Fibroblast of lung (primary cell): ENCODE measurements around the gene MTOR. TPM values are rescaled to one million over a fixed set of nuclear protein-coding genes. Genes with fewer than 3 reads are reported as not detected.

Experiments used
- DNase-seq, 2 donors: peaks; one replicate each; pipeline versions ENCODE4 v3.0.0 to v3.0.0-alpha.2; 2010; ENCODE audit warnings: low read depth in 2 of 2
- H2AFZ ChIP-seq: 2 replicates; pipeline ENCODE4 v1.5.1; 2012; ENCODE audit warnings: low read length, control low read depth, inconsistent platforms
- H3K27ac ChIP-seq: 2 replicates; pipeline ENCODE4 v1.5.1; 2011; ENCODE audit warnings: low read length, control low read depth; ENCODE audit not compliant: insufficient read depth
- H3K27me3 ChIP-seq: 2 replicates; pipeline ENCODE4 v1.5.1; 2011; ENCODE audit warnings: mild to moderate bottlenecking, low read length; ENCODE audit not compliant: control insufficient read depth, insufficient read depth
- H3K36me3 ChIP-seq: 2 replicates; pipeline ENCODE4 v1.5.1; 2011; ENCODE audit warnings: low read length; ENCODE audit not compliant: control insufficient read depth, insufficient read depth
- H3K4me1 ChIP-seq: 2 replicates; pipeline ENCODE4 v1.5.1; 2011; ENCODE audit warnings: low read length; ENCODE audit not compliant: control insufficient read depth, insufficient read depth; ENCODE audit errors: extremely low read depth
- H3K4me2 ChIP-seq: 2 replicates; pipeline ENCODE4 v1.5.1; 2011; ENCODE audit warnings: low read length, control low read depth; ENCODE audit not compliant: insufficient read depth; ENCODE audit errors: extremely low read depth
- H3K4me3 ChIP-seq, 4 experiments: fragments of 200-600 bp in 1 of 4; sonication (generic) in 1 of 4; replicated peaks in 1 of 4; 2 replicates each; pipeline ENCODE4 v1.5.1; 2011 to 2016; ENCODE audit warnings: low read length in 4 of 4, low read depth in 3 of 4, mild to moderate bottlenecking in 3 of 4, control low read depth in 2 of 4, inconsistent platforms in 1 of 4, mixed read lengths in 1 of 4; ENCODE audit not compliant: insufficient read depth in 1 of 4; ENCODE audit errors: control extremely low read depth in 1 of 4
- H3K79me2 ChIP-seq: 2 replicates; pipeline ENCODE4 v1.5.1; 2012; ENCODE audit warnings: mild to moderate bottlenecking, low read length, inconsistent platforms; ENCODE audit not compliant: control insufficient read depth, insufficient read depth
- H3K9ac ChIP-seq: 2 replicates; pipeline ENCODE4 v1.5.1; 2011; ENCODE audit warnings: mild to moderate bottlenecking, low read length, control low read depth; ENCODE audit not compliant: insufficient read depth
- H3K9me3 ChIP-seq: 2 replicates; pipeline ENCODE4 v1.5.1; 2012; ENCODE audit warnings: low read depth, low read length; ENCODE audit not compliant: control insufficient read depth, insufficient read depth
- H4K20me1 ChIP-seq: 2 replicates; pipeline ENCODE4 v1.5.1; 2011; ENCODE audit warnings: low read length; ENCODE audit not compliant: control insufficient read depth, insufficient read depth; ENCODE audit errors: extremely low read depth
- EZH2 ChIP-seq: IDR thresholded peaks from 2 replicates; pipeline ENCODE4 v1.5.1; 2012; ENCODE audit warnings: low read length, control low read depth, mild to moderate bottlenecking; ENCODE audit errors: missing control alignments
- polyA plus RNA-seq, 2 donors: library from polyadenylated mRNA; depleted of rRNA in 1 of 2; stranded (reverse) in 1 of 2; unstranded in 1 of 2; fragments of >200 nt; gene quantifications; 2 replicates each; pipeline ENCODE4 v1.2.1, GENCODE V29; 2011 to 2012; ENCODE audit warnings: missing spikeins in 1 of 2
- total RNA-seq: library from RNA; depleted of rRNA; stranded (reverse); fragments of >200 nt; gene quantifications from 2 replicates; pipeline ENCODE4 v1.2.1, GENCODE V29; 2014
- TF ChIP-seq, protein P1 (sequence below), 2 donors: IDR thresholded peaks in 1 of 2; conservative IDR thresholded peaks in 1 of 2; 1 replicate in 1 of 2; 2 replicates in 1 of 2; pipeline ENCODE4 v1.5.1; 2011 to 2012; ENCODE audit warnings: low read length in 2 of 2, control low read depth in 1 of 2, inconsistent platforms in 1 of 2, low read depth in 1 of 2, mild to moderate bottlenecking in 1 of 2

The MTOR gene
- total and polyA plus RNA-seq, 2 donors (not counting 1 experiment from before 2014, with no cell fraction given), result 20.2 to 36.2 TPM

DNA sequence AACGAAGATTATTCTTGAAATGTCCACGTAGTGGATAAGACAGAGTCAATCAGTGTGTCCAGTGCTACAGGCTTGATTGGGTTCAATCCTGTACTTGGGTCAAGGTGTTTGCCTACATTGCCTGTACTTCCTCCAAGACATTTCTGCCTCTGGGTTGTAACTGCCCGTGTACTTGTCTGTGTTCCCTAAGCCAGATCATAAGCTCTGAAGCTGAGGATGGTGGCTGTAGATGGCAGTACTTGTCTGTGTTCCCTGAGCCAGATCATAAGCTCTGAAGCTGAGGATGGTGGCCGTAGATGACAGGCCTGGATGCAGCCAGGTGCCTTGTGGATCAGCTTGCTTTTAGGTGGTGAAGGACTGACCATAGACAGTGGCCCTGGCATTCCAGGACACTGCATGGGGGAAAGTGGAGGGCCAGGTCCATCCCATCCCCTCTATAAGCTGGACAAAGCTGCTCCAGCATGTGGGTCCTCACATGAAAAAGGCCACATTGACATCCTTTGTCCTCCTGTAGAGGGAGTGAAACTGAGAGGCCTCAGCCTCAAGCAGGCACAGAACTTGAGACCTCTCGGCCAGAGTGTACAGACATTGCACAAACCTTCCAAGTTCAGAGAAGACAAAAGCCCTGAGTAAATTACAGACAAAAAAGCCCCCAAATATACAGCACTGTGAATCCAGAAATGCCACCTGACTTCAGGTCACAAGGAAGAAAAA is 200.5 kb downstream of the MTOR start:
- Histone ChIP-seq H3K4me1 (no peaks in the 10 kb centered on the region), H3K4me2 (peak overlapping the region; percentile 1), H3K9me3 (no peaks in the 10 kb centered on the region), H3K4me3 (no peak overlapping the region), H3K36me3 (peaks cover 9% of the 10 kb centered on the region), H3K9ac (no peak overlapping the region), H3K79me2 (peaks cover 19% of the 10 kb centered on the region), H2AFZ (no peak overlapping the region), H3K27ac (no peak overlapping the region), H3K27me3 (no peaks in the 10 kb centered on the region), H4K20me1 (no peaks in the 10 kb centered on the region)
- DNase-seq, result no peak
- TF ChIP-seq, protein P1, sequence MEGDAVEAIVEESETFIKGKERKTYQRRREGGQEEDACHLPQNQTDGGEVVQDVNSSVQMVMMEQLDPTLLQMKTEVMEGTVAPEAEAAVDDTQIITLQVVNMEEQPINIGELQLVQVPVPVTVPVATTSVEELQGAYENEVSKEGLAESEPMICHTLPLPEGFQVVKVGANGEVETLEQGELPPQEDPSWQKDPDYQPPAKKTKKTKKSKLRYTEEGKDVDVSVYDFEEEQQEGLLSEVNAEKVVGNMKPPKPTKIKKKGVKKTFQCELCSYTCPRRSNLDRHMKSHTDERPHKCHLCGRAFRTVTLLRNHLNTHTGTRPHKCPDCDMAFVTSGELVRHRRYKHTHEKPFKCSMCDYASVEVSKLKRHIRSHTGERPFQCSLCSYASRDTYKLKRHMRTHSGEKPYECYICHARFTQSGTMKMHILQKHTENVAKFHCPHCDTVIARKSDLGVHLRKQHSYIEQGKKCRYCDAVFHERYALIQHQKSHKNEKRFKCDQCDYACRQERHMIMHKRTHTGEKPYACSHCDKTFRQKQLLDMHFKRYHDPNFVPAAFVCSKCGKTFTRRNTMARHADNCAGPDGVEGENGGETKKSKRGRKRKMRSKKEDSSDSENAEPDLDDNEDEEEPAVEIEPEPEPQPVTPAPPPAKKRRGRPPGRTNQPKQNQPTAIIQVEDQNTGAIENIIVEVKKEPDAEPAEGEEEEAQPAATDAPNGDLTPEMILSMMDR (conservative IDR thresholded peaks at IDR 0.05 in 1 of 2, IDR thresholded peaks at IDR 0.05 in 1 of 2; ENCODE audit: low read depth in 1 of 2, low read length in 2 of 2), result no peak
- TF ChIP-seq EZH2, result no peak

DNA sequence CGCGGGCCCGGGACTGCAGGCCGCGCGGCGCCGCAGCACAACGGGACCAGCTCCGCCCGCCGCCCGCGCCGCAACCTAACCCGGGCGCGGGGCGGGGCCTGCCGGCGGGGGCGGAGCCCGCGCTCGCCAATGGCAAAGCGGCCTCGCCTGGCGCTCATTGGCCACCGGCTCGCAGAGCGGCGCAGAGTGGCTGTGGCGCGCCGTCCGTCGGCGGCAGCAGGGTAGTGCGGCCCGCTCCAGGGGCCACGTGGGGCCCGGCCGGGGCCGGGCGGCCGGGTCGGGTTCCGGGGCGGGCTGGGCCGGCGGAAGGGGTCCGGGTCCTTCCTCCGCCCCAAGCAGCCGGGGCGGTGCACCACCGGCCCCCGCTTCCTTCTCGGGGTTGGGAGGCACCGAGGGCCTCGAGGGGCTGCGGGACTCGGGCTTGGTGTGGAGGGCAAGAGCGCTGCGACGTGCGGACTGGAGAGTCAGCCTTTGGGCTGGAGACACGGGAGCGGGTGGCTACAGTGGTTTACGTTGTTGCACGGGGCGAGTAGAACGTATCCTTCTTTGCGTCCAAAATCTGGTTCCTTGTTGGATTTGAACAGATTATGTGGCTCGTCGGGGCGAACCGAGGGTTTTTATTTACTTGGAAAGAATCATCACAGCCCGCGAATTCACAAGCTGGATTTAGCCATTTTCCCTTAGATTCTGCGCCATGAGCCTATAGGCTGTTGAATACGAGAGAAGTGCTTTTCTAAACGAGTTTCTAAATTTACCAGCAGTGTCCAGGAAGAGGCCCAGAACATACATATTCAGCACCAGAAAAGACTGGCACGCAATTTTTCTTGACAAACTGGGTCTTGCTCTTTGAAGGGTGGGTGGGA is 202.2 kb downstream of the MTOR start, which contains the start of gene SRM:
SRM (minus strand) TSS at position 51 of the 863 bp plus-strand sequence. CDS start 75 bp downstream, outside the sequence.
- peak within 1 kb of the TSS; percentile 99 for H3K4me2 ChIP-seq
- peaks cover 19% of the 10 kb centered on the region for H3K79me2 ChIP-seq
- peak within 1 kb of the TSS; percentile 84 for H3K9ac ChIP-seq
- peak within 1 kb of the TSS; percentile 70 for H2AFZ ChIP-seq
- TF ChIP-seq EZH2, result no peak
- TF ChIP-seq, protein P1 (conservative IDR thresholded peaks at IDR 0.05 in 1 of 2, IDR thresholded peaks at IDR 0.05 in 1 of 2; ENCODE audit: low read depth in 1 of 2, low read length in 2 of 2), result peak; percentile 25 to 26
- H4K20me1 ChIP-seq, result no peaks in the 10 kb centered on the region
- H3K4me3 ChIP-seq, result peak within 1 kb of the TSS; percentile 79 to 92 (median 88)
- H3K4me1 ChIP-seq, result no peaks in the 10 kb centered on the region
- no peaks in the 10 kb centered on the region for H3K9me3 ChIP-seq
- peak within 1 kb of the TSS; percentile 66 for H3K27ac ChIP-seq
- DNase-seq, result peak; percentile 86 to 87
- no peaks in the 10 kb centered on the region for H3K27me3 ChIP-seq
- peaks cover 15% of the 10 kb centered on the region for H3K36me3 ChIP-seq
